Nephron (organoid): ENCODE results near the gene DNAJC10.
"Not testable (repeated sequence)": the region's sequence is repeated elsewhere in the genome, so short reads cannot be mapped to it uniquely, and the experiment has no call there.

Experiments used
- H3K27ac Mint-ChIP-seq, 3 experiments: 2 replicates each; pipeline ENCODE4 v1.8.0; 2020; ENCODE audit warnings: mixed read lengths in 3 of 3, mild to moderate bottlenecking in 2 of 3, moderate library complexity in 1 of 3
- H3K27me3 Mint-ChIP-seq: 2 replicates; pipeline ENCODE4 v1.8.0; 2021; ENCODE audit warnings: low read depth, mild to moderate bottlenecking, moderate library complexity, mixed read lengths
- H3K36me3 Mint-ChIP-seq: 2 replicates; pipeline ENCODE4 v1.8.0; 2020; ENCODE audit warnings: low read depth, mixed read lengths
- H3K4me1 Mint-ChIP-seq: 2 replicates; pipeline ENCODE4 v1.8.0; 2020; ENCODE audit warnings: mixed read lengths
- H3K4me3 Mint-ChIP-seq, 3 experiments: 2 replicates each; pipeline ENCODE4 v1.8.0; 2020; ENCODE audit warnings: mild to moderate bottlenecking in 3 of 3, mixed read lengths in 3 of 3, moderate library complexity in 2 of 3
- H3K9me3 Mint-ChIP-seq: 2 replicates; pipeline ENCODE4 v1.8.0; 2020; ENCODE audit warnings: mixed read lengths
- TF ChIP-seq, protein P1 (sequence below), 3 experiments: fragments of 200-600 bp; sonication (generic); IDR thresholded peaks; one replicate each; pipeline ENCODE4 v1.5.0; 2021; ENCODE audit warnings: antibody characterized with exemption in 3 of 3; ENCODE audit not compliant: unreplicated experiment in 3 of 3

DNAJC10 gene

DNA sequence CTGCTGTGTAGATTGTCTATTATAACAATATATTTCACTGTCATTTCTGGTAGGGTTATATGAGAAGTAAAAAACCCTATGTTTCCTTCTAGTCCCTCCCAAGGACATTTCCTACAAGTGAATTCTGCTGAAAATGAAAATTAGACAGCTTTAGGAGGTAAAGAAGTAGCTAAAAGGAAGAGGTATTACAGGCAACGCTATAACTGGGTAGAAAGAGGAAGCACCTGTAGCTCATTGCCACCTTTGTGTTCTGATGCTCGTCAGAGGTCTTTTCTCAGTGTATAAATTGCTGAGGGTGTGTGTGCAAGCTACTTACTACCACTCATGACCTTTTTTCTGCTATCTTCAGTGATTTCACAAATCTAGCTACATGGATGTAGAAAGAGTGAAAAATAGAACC lies 1.4 kb downstream of the DNAJC10 start:
- Mint-ChIP-seq H3K27me3 (no peaks in the 10 kb centered on the region), H3K4me3 (no peak overlapping the region), H3K36me3 (peaks cover 6% of the 10 kb centered on the region)

DNA sequence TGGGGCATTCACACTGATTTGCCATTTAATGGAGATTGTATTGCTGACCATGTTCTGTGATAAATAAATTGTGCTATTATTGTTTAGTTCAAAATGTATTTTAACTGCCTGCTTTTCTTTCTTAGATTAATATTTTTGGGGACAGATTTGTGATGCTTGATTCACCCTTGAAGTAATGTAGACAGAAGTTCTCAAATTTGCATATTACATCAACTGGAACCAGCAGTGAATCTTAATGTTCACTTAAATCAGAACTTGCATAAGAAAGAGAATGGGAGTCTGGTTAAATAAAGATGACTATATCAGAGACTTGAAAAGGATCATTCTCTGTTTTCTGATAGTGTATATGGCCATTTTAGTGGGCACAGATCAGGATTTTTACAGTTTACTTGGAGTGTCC lies 1.8 kb downstream of the DNAJC10 start:
- H3K9me3 Mint-ChIP-seq: no peaks in the 10 kb centered on the region
- H3K36me3 Mint-ChIP-seq: peaks cover 6% of the 10 kb centered on the region
- H3K4me3 Mint-ChIP-seq: no peak overlapping the region
- H3K4me1 Mint-ChIP-seq: no peaks in the 10 kb centered on the region
- no peaks in the 10 kb centered on the region for H3K27me3 Mint-ChIP-seq
- TF ChIP-seq, protein P1, sequence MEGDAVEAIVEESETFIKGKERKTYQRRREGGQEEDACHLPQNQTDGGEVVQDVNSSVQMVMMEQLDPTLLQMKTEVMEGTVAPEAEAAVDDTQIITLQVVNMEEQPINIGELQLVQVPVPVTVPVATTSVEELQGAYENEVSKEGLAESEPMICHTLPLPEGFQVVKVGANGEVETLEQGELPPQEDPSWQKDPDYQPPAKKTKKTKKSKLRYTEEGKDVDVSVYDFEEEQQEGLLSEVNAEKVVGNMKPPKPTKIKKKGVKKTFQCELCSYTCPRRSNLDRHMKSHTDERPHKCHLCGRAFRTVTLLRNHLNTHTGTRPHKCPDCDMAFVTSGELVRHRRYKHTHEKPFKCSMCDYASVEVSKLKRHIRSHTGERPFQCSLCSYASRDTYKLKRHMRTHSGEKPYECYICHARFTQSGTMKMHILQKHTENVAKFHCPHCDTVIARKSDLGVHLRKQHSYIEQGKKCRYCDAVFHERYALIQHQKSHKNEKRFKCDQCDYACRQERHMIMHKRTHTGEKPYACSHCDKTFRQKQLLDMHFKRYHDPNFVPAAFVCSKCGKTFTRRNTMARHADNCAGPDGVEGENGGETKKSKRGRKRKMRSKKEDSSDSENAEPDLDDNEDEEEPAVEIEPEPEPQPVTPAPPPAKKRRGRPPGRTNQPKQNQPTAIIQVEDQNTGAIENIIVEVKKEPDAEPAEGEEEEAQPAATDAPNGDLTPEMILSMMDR (IDR thresholded peaks at IDR 0.05; ENCODE audit: unreplicated experiment in 3 of 3): no peak
- no peak overlapping the region for H3K27ac Mint-ChIP-seq

More for the DNA sequence above, 1.4 kb downstream of the DNAJC10 start:
- TF ChIP-seq, protein P1 (IDR thresholded peaks at IDR 0.05; ENCODE audit: unreplicated experiment in 3 of 3): no peak
- Mint-ChIP-seq H3K9me3 (no peaks in the 10 kb centered on the region), H3K27ac (no peak overlapping the region), H3K4me1 (no peaks in the 10 kb centered on the region)

DNA sequence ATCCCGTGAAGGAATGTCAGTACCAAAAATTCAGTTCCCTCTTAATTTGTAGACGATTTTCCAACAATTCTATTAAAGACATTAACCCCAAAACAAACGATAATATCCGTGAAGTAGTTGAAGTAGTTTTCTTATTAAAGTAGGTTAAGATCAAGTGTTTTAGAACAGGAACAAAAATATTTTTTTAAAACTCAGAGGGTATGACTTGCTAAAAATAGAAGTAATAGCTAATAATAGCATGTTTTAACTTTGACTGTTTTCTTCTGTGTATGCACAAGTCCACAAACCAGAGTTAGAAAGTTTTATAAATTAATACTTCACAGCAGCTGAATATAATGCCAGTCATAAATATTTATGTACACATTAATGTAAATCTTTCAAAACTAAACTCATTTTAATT lies 2.4 kb downstream of the DNAJC10 start:
- Mint-ChIP-seq H3K4me3 (no peak overlapping the region), H3K9me3 (no peaks in the 10 kb centered on the region), H3K4me1 (no peaks in the 10 kb centered on the region), H3K27me3 (no peaks in the 10 kb centered on the region), H3K36me3 (peaks cover 10% of the 10 kb centered on the region), H3K27ac (no peak overlapping the region)
- TF ChIP-seq, protein P1 (IDR thresholded peaks at IDR 0.05; ENCODE audit: unreplicated experiment in 3 of 3): no peak

DNA sequence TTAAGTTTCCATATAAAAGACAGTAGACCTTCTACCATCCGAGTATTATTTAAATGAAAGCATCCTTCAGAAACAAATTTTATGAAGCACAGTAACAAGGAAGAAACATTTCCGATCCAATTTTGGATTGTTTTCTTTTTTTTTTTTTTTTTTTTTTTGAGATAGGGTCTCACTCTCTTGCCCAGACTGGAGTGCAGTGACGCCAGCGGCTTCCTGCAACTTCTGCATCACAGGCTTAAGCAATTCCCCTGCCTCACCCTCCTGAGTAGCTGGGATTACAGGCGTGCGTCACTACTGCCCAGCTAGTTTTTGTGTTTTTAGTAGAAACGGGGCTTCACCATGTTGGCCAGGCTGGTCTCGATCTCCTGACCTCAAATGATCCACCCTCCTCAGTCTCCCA lies 3.1 kb downstream of the DNAJC10 start:
- not testable (repeated sequence) for H3K4me3 Mint-ChIP-seq, H3K27me3 Mint-ChIP-seq, H3K9me3 Mint-ChIP-seq, H3K4me1 Mint-ChIP-seq, H3K27ac Mint-ChIP-seq
- peaks cover 15% of the 10 kb centered on the region for H3K36me3 Mint-ChIP-seq

DNA sequence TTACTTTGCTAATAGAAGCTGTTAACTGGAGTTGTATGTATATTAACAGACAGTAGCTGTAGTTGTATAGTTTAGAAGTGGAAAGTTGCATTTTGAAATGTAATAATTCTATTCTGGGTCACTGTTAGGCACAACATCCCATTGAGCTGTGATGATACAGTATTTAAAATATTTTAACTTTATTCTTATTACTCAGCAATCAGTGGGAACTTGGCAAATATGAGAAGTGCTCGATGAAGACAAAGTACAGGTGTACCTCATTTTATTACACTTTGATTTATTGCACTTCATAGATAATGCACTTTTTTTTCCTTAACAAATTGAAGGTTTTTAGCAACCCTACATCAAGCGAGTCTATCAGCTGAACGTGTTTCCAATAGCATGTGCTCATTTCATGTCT lies 8.6 kb downstream of the DNAJC10 start:
- no peaks in the 10 kb centered on the region for H3K9me3 Mint-ChIP-seq
- H3K4me3 Mint-ChIP-seq: no peak overlapping the region
- TF ChIP-seq, protein P1 (IDR thresholded peaks at IDR 0.05; ENCODE audit: unreplicated experiment in 3 of 3): no peak
- no peaks in the 10 kb centered on the region for H3K4me1 Mint-ChIP-seq
- H3K36me3 Mint-ChIP-seq: peaks cover 32% of the 10 kb centered on the region
- no peak overlapping the region for H3K27ac Mint-ChIP-seq
- H3K27me3 Mint-ChIP-seq: no peaks in the 10 kb centered on the region

DNA sequence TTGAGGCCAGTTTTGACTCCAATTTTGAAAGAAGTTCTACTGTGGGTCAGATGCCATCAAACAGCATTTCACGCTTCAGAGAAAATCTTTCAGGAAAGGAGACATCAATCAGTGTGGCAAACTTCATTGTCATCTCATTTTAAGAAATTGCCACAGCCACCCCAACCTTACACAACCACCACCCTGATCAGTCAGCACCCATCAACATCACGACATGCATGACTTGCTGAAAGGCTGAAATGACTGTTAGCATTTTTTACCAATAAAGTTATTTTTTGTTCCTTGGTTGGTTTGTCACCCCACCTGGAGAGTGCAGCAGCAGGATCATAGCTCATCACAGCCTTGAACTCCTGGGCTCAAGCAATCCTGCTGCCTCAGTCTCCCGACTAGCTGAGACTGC lies 10.4 kb downstream of the DNAJC10 start:
- Mint-ChIP-seq H3K27ac (no peak overlapping the region), H3K9me3 (no peaks in the 10 kb centered on the region), H3K4me1 (no peaks in the 10 kb centered on the region), H3K27me3 (no peaks in the 10 kb centered on the region), H3K4me3 (no peak overlapping the region), H3K36me3 (peaks cover 39% of the 10 kb centered on the region)
- TF ChIP-seq, protein P1 (IDR thresholded peaks at IDR 0.05; ENCODE audit: unreplicated experiment in 3 of 3): no peak
